ENCODE data around the gene RASSF6. TPM values are rescaled to one million over a fixed set of nuclear protein-coding genes. Genes with fewer than 3 reads are reported as not detected.

RASSF6 gene
- total RNA-seq, 1 experiment from 2014 or later: 2.4 TPM

DNA sequence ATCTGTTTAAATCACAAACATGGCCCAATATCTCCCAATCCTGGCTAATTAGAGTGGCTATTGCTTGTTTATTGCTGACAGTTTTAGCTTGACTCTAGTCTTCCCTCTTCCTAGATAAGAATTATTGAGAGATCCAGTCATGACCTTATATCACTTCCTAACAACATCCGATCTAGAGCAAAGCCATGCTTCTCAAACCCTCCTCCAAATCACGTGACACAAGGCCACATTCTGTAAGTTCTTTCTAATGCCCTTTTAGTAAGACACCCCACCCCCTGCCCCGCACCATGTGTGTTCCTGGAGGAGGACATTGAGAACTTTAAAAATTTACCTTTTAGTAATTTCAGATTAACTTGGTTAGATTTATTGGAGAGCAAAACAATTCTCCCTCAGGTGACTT, 40.6 kb upstream of the RASSF6 start:
- Mint-ChIP-seq H3K36me3 (ENCODE audit: insufficient read depth, unreplicated experiment) (no peaks in the 10 kb centered on the region), H3K9me3 (ENCODE audit: unreplicated experiment) (no peaks in the 10 kb centered on the region), H3K4me3 (ENCODE audit: unreplicated experiment) (no peak overlapping the region), H3K27me3 (ENCODE audit: insufficient read depth, unreplicated experiment) (no peaks in the 10 kb centered on the region), H3K4me1 (ENCODE audit: low read depth, unreplicated experiment) (no peaks in the 10 kb centered on the region), H3K27ac (ENCODE audit: unreplicated experiment) (no peak overlapping the region)
- intact Hi-C loops (cut with micrococcal nuclease; ENCODE audit: unreplicated experiment): loop anchor here (5.0 kb wide), 2 partner anchors 261 to 376 kb away; partner anchors contain the start of gene CXCL3
- H3K27me3 ChIP-seq (replicated peaks; ENCODE audit: control insufficient read depth, insufficient read depth, low read length): no peaks in the 10 kb centered on the region
- no peaks in the 10 kb centered on the region for H3K4me1 ChIP-seq
- no peaks in the 10 kb centered on the region for H3K36me3 ChIP-seq (ENCODE audit: control insufficient read depth, insufficient read depth, low read length)
- H3K9me3 ChIP-seq: no peaks in the 10 kb centered on the region
- ChIA-PET POLR2A (no interaction called here), CTCF (no interaction called here)
- BruUV-seq (replicated peaks): no TSS peak
- no peak for DNase-seq
- H3K4me3 ChIP-seq (ENCODE audit: low read depth, low read length): no peak overlapping the region
- no peak for TF ChIP-seq CTCF (IDR thresholded peaks at IDR 0.05; ENCODE audit: insufficient read depth in 1 of 2, low read depth in 1 of 2, low read length in 1 of 2, severe bottlenecking in 1 of 2, unreplicated experiment in 1 of 2)

DNA sequence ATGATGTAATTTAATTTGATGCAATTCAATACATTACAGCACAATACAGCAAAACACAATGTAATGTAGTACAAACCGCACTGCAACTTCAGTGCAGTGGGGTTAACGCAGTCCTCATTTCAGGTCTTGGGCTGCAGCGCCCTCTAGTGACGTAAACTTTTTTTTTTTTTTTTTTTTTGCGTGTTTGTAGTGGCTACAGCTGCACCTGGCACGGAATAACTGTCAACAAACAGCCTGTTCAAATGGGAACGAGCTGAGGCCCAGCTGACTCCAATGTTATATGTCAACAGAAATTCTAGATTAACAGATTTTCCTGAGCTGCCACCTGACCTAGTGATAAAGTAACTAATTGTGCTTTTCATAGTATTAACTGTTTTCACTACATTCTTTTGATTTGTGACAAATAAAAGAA, 33.5 kb upstream of the RASSF6 start:
- H3K9me3 Mint-ChIP-seq (ENCODE audit: unreplicated experiment): no peaks in the 10 kb centered on the region
- CTCF ChIA-PET: interaction anchor here (0.7 to 3.3 kb wide), 5 partner anchors 9 to 313 kb away, joined by 3 to 13 read pairs (median 6); no protein-coding TSS in a partner anchor
- peak; percentile 46 to 63 for TF ChIP-seq CTCF (IDR thresholded peaks at IDR 0.05; ENCODE audit: insufficient read depth in 1 of 2, low read depth in 1 of 2, low read length in 1 of 2, severe bottlenecking in 1 of 2, unreplicated experiment in 1 of 2)
- H3K36me3 Mint-ChIP-seq (ENCODE audit: insufficient read depth, unreplicated experiment): no peaks in the 10 kb centered on the region
- H3K4me1 ChIP-seq: no peaks in the 10 kb centered on the region
- H3K9me3 ChIP-seq: no peaks in the 10 kb centered on the region
- peak in 1 of 2 experiments; percentile 28 for DNase-seq
- no peak overlapping the region for H3K4me3 ChIP-seq (ENCODE audit: low read depth, low read length)
- BruUV-seq (replicated peaks): no TSS peak
- no peak overlapping the region for H3K27ac Mint-ChIP-seq (ENCODE audit: unreplicated experiment)
- no peaks in the 10 kb centered on the region for H3K36me3 ChIP-seq (ENCODE audit: control insufficient read depth, insufficient read depth, low read length)
- H3K4me3 Mint-ChIP-seq (ENCODE audit: unreplicated experiment): no peak overlapping the region
- intact Hi-C loops (cut with micrococcal nuclease; ENCODE audit: unreplicated experiment): loop anchor here (1.0 to 5.0 kb wide), 5 partner anchors 60 to 342 kb away; no protein-coding TSS in a partner anchor
- POLR2A ChIA-PET: no interaction called here
- no peaks in the 10 kb centered on the region for H3K4me1 Mint-ChIP-seq (ENCODE audit: low read depth, unreplicated experiment)
- no peaks in the 10 kb centered on the region for H3K27me3 ChIP-seq (replicated peaks; ENCODE audit: control insufficient read depth, insufficient read depth, low read length)
- no peaks in the 10 kb centered on the region for H3K27me3 Mint-ChIP-seq (ENCODE audit: insufficient read depth, unreplicated experiment)

DNA sequence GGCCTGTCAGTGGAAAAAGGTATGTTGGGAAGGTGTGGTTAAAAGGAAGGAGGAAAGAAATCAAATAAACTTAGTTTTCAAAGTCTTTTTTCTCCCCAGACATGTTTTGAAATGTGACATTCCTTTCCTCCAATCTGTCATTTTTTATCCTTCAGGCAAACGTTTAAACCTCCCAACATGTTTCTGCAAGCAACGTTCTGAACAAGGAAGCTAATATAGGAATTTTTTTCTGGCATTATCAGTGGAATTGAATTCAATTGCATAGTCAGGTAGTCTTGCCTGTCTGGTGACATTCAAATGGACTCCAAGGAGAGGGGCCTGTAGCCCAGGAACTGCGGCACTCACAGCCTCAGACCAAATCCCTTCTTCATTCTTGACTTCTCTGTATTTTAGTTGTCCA, 30.0 kb upstream of the RASSF6 start:
- H3K36me3 Mint-ChIP-seq (ENCODE audit: insufficient read depth, unreplicated experiment): no peaks in the 10 kb centered on the region
- no peaks in the 10 kb centered on the region for H3K27me3 Mint-ChIP-seq (ENCODE audit: insufficient read depth, unreplicated experiment)
- H3K27me3 ChIP-seq (replicated peaks; ENCODE audit: control insufficient read depth, insufficient read depth, low read length): no peaks in the 10 kb centered on the region
- no peaks in the 10 kb centered on the region for H3K9me3 Mint-ChIP-seq (ENCODE audit: unreplicated experiment)
- H3K36me3 ChIP-seq (ENCODE audit: control insufficient read depth, insufficient read depth, low read length): no peaks in the 10 kb centered on the region
- H3K4me1 Mint-ChIP-seq (ENCODE audit: low read depth, unreplicated experiment): no peaks in the 10 kb centered on the region
- no peaks in the 10 kb centered on the region for H3K9me3 ChIP-seq
- intact Hi-C loops (cut with micrococcal nuclease; ENCODE audit: unreplicated experiment): loop anchor here (5.0 kb wide), 1 partner anchor 203 kb away; no protein-coding TSS in a partner anchor
- H3K27ac Mint-ChIP-seq (ENCODE audit: unreplicated experiment): no peak overlapping the region
- no TSS peak for BruUV-seq (replicated peaks)
- H3K4me3 Mint-ChIP-seq (ENCODE audit: unreplicated experiment): no peak overlapping the region
- no peak for DNase-seq
- H3K4me3 ChIP-seq (ENCODE audit: low read depth, low read length): no peak overlapping the region
- ChIA-PET POLR2A (interaction anchor here (0.6 kb wide), 1 partner anchor 27 kb away, joined by 3 read pairs; no protein-coding TSS in a partner anchor), CTCF (interaction anchor here (1.3 kb wide), 1 partner anchor 57 kb away, joined by 3 read pairs; no protein-coding TSS in a partner anchor)
- TF ChIP-seq CTCF (IDR thresholded peaks at IDR 0.05; ENCODE audit: insufficient read depth in 1 of 2, low read depth in 1 of 2, low read length in 1 of 2, severe bottlenecking in 1 of 2, unreplicated experiment in 1 of 2): no peak
- H3K4me1 ChIP-seq: no peaks in the 10 kb centered on the region
